HL-60 (cell line): ENCODE measurements around the gene FAM200A.

Experiments used
- DNase-seq, 2 experiments: peaks; one replicate each; pipeline ENCODE4 v3.0.0-alpha.2; 2010 to 2020; ENCODE audit warnings: low read depth in 1 of 2, low spot score in 1 of 2
- H3K27ac ChIP-seq: fragments of 250-450 bp; sonication (Bioruptor Pico); replicated peaks from 2 replicates; pipeline ENCODE4 v1.5.1; 2020; ENCODE audit warnings: mild to moderate bottlenecking, moderate library complexity
- H3K27me3 ChIP-seq: fragments of 250-450 bp; sonication (Bioruptor Pico); 2 replicates; pipeline ENCODE4 v1.5.1; 2021; ENCODE audit warnings: mild to moderate bottlenecking, moderate library complexity; ENCODE audit not compliant: insufficient read depth, poor library complexity, severe bottlenecking
- H3K4me3 ChIP-seq: replicated peaks from 2 replicates; pipeline ENCODE4 v1.5.1; 2011; ENCODE audit warnings: mild to moderate bottlenecking, control low read depth, low read length; ENCODE audit not compliant: insufficient read depth
- CTCF ChIP-seq: IDR thresholded peaks from one replicate; pipeline ENCODE4 v1.5.1; 2011; ENCODE audit warnings: low read length, control low read depth, inconsistent platforms; ENCODE audit not compliant: insufficient read depth
- GABPA ChIP-seq: IDR thresholded peaks from 2 replicates; pipeline ENCODE4 v1.6.1; 2012; ENCODE audit warnings: low read depth
- POLR2AphosphoS5 ChIP-seq: IDR thresholded peaks from 2 replicates; pipeline ENCODE4 v1.6.1; 2012; ENCODE audit warnings: low read depth
- SPI1 ChIP-seq: IDR thresholded peaks from 2 replicates; pipeline ENCODE4 v1.6.1; 2012; ENCODE audit warnings: low read depth, mild to moderate bottlenecking, borderline replicate concordance
- TF ChIP-seq, protein P1 (sequence below): IDR thresholded peaks from 2 replicates; pipeline ENCODE4 v1.6.1; 2012; ENCODE audit warnings: low read depth; ENCODE audit not compliant: insufficient replicate concordance

Gene FAM200A

DNA sequence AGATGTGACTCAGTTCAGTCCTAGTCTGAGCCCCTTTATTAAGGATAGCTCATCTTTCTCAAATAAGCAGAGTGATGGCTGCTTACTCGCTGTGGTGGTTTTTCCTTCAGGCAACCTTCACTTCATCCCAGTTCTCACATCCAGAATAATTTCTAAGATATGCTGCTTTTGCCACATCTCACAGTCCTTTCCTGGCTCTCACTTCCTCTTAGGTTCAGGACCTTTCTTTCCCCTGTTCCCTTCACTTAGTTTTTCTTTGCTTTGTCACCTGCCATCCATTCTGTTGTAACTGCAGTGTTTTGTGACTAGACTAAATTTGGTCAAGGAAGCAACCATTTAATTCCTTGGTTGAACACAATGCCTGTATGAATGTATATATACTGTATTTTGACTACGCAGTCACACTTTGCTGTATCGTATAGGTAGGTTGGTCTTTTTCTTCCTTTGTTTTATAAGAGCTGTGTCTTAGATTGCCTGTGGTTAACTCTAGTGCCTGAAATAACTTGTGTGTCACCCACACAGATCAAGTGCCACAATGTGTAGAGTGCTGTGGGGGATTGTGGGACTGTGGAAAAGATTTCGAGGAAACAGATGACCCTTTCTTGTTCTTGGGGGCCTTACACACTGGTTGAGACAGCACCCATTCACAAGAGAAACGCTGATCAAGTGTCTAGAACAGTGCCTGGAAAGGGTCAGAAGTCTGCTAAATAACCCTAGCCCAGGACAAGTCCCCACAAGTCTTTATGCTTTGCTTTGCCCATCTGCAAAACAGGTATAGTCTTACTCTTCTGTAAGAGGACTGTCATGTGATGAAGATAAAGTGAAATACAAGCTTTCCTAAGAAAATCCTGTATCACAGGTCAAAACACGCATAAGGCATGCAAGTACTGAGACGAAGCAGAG, 9.2 kb upstream of the FAM200A start:
- Histone ChIP-seq H3K4me3 (no peak overlapping the region), H3K27ac (no peak overlapping the region), H3K27me3 (no peaks in the 10 kb centered on the region)
- no peak for DNase-seq
- TF ChIP-seq SPI1 (peak; percentile 37), GABPA (no peak)

- Histone ChIP-seq H3K27ac (peak overlapping the region; percentile 95), H3K27me3 (no peaks in the 10 kb centered on the region), H3K4me3 (peak overlapping the region; percentile 75)
- no peak for DNase-seq
- no peak for TF ChIP-seq CTCF
- TF ChIP-seq, protein P1, sequence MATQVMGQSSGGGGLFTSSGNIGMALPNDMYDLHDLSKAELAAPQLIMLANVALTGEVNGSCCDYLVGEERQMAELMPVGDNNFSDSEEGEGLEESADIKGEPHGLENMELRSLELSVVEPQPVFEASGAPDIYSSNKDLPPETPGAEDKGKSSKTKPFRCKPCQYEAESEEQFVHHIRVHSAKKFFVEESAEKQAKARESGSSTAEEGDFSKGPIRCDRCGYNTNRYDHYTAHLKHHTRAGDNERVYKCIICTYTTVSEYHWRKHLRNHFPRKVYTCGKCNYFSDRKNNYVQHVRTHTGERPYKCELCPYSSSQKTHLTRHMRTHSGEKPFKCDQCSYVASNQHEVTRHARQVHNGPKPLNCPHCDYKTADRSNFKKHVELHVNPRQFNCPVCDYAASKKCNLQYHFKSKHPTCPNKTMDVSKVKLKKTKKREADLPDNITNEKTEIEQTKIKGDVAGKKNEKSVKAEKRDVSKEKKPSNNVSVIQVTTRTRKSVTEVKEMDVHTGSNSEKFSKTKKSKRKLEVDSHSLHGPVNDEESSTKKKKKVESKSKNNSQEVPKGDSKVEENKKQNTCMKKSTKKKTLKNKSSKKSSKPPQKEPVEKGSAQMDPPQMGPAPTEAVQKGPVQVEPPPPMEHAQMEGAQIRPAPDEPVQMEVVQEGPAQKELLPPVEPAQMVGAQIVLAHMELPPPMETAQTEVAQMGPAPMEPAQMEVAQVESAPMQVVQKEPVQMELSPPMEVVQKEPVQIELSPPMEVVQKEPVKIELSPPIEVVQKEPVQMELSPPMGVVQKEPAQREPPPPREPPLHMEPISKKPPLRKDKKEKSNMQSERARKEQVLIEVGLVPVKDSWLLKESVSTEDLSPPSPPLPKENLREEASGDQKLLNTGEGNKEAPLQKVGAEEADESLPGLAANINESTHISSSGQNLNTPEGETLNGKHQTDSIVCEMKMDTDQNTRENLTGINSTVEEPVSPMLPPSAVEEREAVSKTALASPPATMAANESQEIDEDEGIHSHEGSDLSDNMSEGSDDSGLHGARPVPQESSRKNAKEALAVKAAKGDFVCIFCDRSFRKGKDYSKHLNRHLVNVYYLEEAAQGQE: no peak
- no peak for TF ChIP-seq POLR2AphosphoS5
- no peak for TF ChIP-seq GABPA
- TF ChIP-seq SPI1: no peak
Observed at GRCh38 chr7:99559175-99559915, 7.4 kb upstream of the FAM200A start.

DNA sequence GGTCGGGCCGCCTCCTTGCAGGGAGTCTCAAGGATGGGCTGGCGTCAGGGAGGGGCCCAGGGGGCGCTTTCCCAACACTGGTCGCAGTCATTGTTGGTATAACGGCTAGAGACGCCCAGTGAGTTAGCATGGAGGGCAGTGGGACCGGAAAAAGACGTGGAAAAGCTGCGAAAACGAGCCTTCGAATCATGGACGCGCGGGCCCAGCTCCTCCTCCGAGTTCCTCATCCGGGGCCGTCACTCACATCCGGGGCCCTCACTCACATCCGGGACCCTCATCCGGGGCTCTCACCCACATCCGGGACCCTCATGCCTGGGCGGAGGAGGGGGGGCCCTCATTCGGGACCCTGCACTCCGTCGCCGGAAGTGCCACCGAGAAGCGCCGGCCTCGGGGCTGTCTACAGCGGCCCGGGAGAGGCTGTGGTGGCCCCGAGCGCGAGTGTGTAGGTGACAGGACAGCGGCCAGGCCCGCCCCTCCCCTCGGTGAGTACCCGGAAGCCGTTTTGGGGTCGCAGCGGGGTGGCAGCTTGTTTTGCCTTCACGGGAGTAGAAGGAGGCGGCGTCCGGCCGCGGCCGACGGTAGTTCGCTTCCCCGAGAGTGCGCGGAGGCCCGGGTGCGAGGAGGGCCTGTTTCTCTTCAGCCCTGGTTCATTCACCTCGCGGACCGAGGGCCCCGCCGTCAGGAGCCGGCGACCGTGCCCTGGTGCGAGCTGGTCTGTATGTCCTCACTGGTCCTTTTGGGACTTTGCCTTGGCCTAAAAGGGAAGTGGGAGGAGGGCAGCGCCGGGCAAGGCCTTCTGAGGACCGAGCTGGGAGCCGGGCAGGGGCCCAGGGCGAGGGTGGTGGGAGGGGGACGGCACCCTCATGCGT, 6.6 kb upstream of the FAM200A start, which contains the start of gene ZNF655:
Gene ZNF655 (plus strand): TSS at position 337 of the 869 bp plus-strand sequence. CDS start 1,918 bp downstream, outside the sequence.
- peak within 1 kb of the TSS; percentile 75 for H3K4me3 ChIP-seq
- peak; percentile 59 to 82 for DNase-seq
- peak; percentile 63 for TF ChIP-seq POLR2AphosphoS5
- peak; percentile 81 for TF ChIP-seq SPI1
- no peak for TF ChIP-seq CTCF
- peak; percentile 77 for TF ChIP-seq GABPA
- TF ChIP-seq, protein P1: peak; percentile 46
- no peaks in the 10 kb centered on the region for H3K27me3 ChIP-seq
- H3K27ac ChIP-seq: peak within 1 kb of the TSS; percentile 95
